Pancreas (tissue), 10 donors: ENCODE data around the gene TDRD15. TPM values are rescaled to one million over a fixed set of nuclear protein-coding genes. Genes with fewer than 3 reads are reported as not detected.
A peak's percentile ranks its signal among the peaks of the same experiment; 100 is the strongest.

Experiments used
- ATAC-seq, 4 donors: fragments of 200-7000 bp; cut with Tn5 transposase; one replicate each; pipeline versions ENCODE4 v1.8.0 to v1.9.1; 2020; ENCODE audit warnings: mild to moderate bottlenecking in 4 of 4, moderate library complexity in 4 of 4
- DNase-seq, 6 donors: peaks; one replicate each; pipeline ENCODE4 v3.0.0-alpha.2; 2020
- FAIRE-seq: peaks from 2 replicates; lab custom pipeline; 2012; peaks lifted over from hg19 to GRCh38; lab: Jason Lieb, UNC
- H3K27ac ChIP-seq, 4 donors: fragments of 200-600 bp; sonication (generic); 1 replicate in 3 of 4; 2 replicates in 1 of 4; pipeline versions ENCODE4 v1.5.0 to v1.8.0; 2020
- H3K27me3 ChIP-seq, 4 donors: fragments of 200-600 bp; one replicate each; pipeline ENCODE4 v1.8.0; 2021
- H3K36me3 ChIP-seq, 3 donors: fragments of 200-600 bp; sonication (generic) in 1 of 3; one replicate each; pipeline versions ENCODE4 v1.5.0 to v1.8.0; 2020 to 2021
- H3K4me1 ChIP-seq, 3 donors: fragments of 200-600 bp; one replicate each; pipeline ENCODE4 v1.8.0; 2021
- H3K4me3 ChIP-seq, 4 donors: fragments of 200-600 bp; sonication (generic) in 2 of 4; one replicate each; pipeline versions ENCODE4 v1.5.0 to v1.8.0; 2020 to 2021
- H3K9me3 ChIP-seq, 4 donors: fragments of 200-600 bp; one replicate each; pipeline ENCODE4 v1.8.0; 2021
- CTCF ChIP-seq, 4 donors: fragments of 200-600 bp; sonication (generic) in 3 of 4; IDR thresholded peaks; one replicate each; pipeline versions ENCODE4 v1.5.0 to v1.8.0; 2021; ENCODE audit warnings: antibody characterized with exemption in 4 of 4
- WGBS, 2 donors: extraction: QIAGEN DNeasy Blood & Tissue Kit; methylation state at CpG; one replicate each; pipeline ENCODE4 v1.1.7; 2013; 5-methylcytosine and 5-hydroxymethylcytosine counted together
- intact Hi-C, 3 donors: fragments of 100-400 bp; cut with DNase I; formaldehyde crosslinking; loops; one replicate each; pipeline versions ENCODE4 v1.11.1 to v1.14.2; 2022
- polyA plus RNA-seq, 2 donors: library from polyadenylated mRNA; stranded (reverse); fragments of 200-250 nt; gene quantifications; one replicate each; pipeline ENCODE4 v1.2.3, GENCODE V29; 2013
- total RNA-seq, 6 donors: library from RNA; stranded (reverse); fragmentation: NEBNext Ultra II Directional in 4 of 6; extraction: Animal tissue kit (Norgen Biotek cat#: 25700) in 4 of 6; gene quantifications; one replicate each; pipeline versions ENCODE4 v1.2.1 to v1.2.4, GENCODE V29; 2021 to 2023
- donor health status: healthy with polysubstance abuse.
- donor health status: DM: no; HTN: no; CAD: no; lungs with moderate emphysema.
- donor health status: DM: no; HTN: no; CAD: no.
- donor health status: control.
- donor health status: control.
- donor health status: Bipolar disorder and iron deficiency.
- donor health status: DM: yes; HTN: yes; CAD: no.
- donor health status: DM: no; HTN: no; CAD: no.
- donor health status: DM: no; HTN: no; CAD: no.
- donor health status: DM: yes; HTN: yes; CAD: no.

Gene TDRD15
- total and polyA plus RNA-seq, 8 donors, result not detected

- no peaks in the 10 kb centered on the region for H3K36me3 ChIP-seq
- no peak overlapping the region for H3K4me3 ChIP-seq
- intact Hi-C loops, result no loop called here
- H3K27me3 ChIP-seq, result peaks cover 0 to 4% (median 2%) of the 10 kb centered on the region in 4 donors
- no peak for FAIRE-seq
- no peaks in the 10 kb centered on the region for H3K4me1 ChIP-seq
- no peak for ATAC-seq
- no peak for DNase-seq
- TF ChIP-seq CTCF (IDR thresholded peaks at IDR 0.05), result no peak
- H3K9me3 ChIP-seq, result no peaks in the 10 kb centered on the region
- H3K27ac ChIP-seq, result no peak overlapping the region
- whole genome bisulfite sequencing, 2 donors, result 4 to 12% methylated on average over 1 of the region's 1 CpG
Measured at GRCh38 chr2:21165350-21165749, 41.6 kb downstream of the TDRD15 start.

- no peaks in the 10 kb centered on the region for H3K9me3 ChIP-seq
- no peaks in the 10 kb centered on the region for H3K4me1 ChIP-seq
- no peak overlapping the region for H3K27ac ChIP-seq
- 18 to 26% methylated on average over 5 of the region's 5 CpGs for WGBS, 2 donors
- intact Hi-C loops, result no loop called here
- ATAC-seq (peak in 2 of 4 donors; percentile 26 to 32), DNase-seq (no peak), FAIRE-seq (peak; percentile 80)
- no peaks in the 10 kb centered on the region for H3K36me3 ChIP-seq
- no peak overlapping the region for H3K4me3 ChIP-seq
- TF ChIP-seq CTCF (IDR thresholded peaks at IDR 0.05), result peak in 1 of 4 donors; percentile 9
- H3K27me3 ChIP-seq, result no peaks in the 10 kb centered on the region
Measured at GRCh38 chr2:21175895-21176646, 52.3 kb downstream of the TDRD15 start.

- H3K4me3 ChIP-seq, result no peak overlapping the region
- FAIRE-seq (no peak), DNase-seq (no peak), ATAC-seq (no peak)
- H3K4me1 ChIP-seq, result no peaks in the 10 kb centered on the region
- no peak overlapping the region for H3K27ac ChIP-seq
- TF ChIP-seq CTCF (IDR thresholded peaks at IDR 0.05), result no peak
- H3K36me3 ChIP-seq, result no peaks in the 10 kb centered on the region
- intact Hi-C loops, result no loop called here
- H3K9me3 ChIP-seq, result no peaks in the 10 kb centered on the region
- 55 to 72% methylated on average over 5 of the region's 5 CpGs for WGBS, 2 donors
- H3K27me3 ChIP-seq, result no peaks in the 10 kb centered on the region
Measured at GRCh38 chr2:21181957-21182356, 58.2 kb downstream of the TDRD15 start.

GRCh38 chr2:21183306-21183705 is 59.5 kb downstream of the TDRD15 start:
- no peaks in the 10 kb centered on the region for H3K9me3 ChIP-seq
- intact Hi-C loops, result no loop called here
- no peak overlapping the region for H3K4me3 ChIP-seq
- no peaks in the 10 kb centered on the region for H3K4me1 ChIP-seq
- H3K27me3 ChIP-seq, result no peaks in the 10 kb centered on the region
- no peak for TF ChIP-seq CTCF (IDR thresholded peaks at IDR 0.05)
- no peaks in the 10 kb centered on the region for H3K36me3 ChIP-seq
- 52 to 60% methylated on average over 4 of the region's 4 CpGs for WGBS, 2 donors
- DNase-seq (no peak), FAIRE-seq (no peak), ATAC-seq (no peak)
- no peak overlapping the region for H3K27ac ChIP-seq

- Histone ChIP-seq H3K27ac (no peak overlapping the region), H3K4me1 (no peaks in the 10 kb centered on the region), H3K4me3 (no peak overlapping the region), H3K36me3 (no peaks in the 10 kb centered on the region), H3K27me3 (no peaks in the 10 kb centered on the region), H3K9me3 (no peaks in the 10 kb centered on the region)
- TF ChIP-seq CTCF (IDR thresholded peaks at IDR 0.05), result no peak
- WGBS, 2 donors, result 57 to 64% methylated on average over 2 of the region's 2 CpGs
- ATAC-seq, result no peak
- FAIRE-seq, result no peak
- DNase-seq, result no peak
- intact Hi-C loops, result no loop called here
Measured at GRCh38 chr2:21183726-21184125, 60.0 kb downstream of the TDRD15 start.
